ENCODE measurements around the gene MED12.

Gene MED12

GRCh38 chrX:71107245-71107644, 11.2 kb upstream of the MED12 start:
- no peak for DNase-seq (ENCODE audit: low read depth in 2 of 2, low spot score in 1 of 2)

GRCh38 chrX:71107762-71108360, 10.5 kb upstream of the MED12 start:
- DNase-seq (ENCODE audit: low read depth in 2 of 2, low spot score in 1 of 2), result no peak

GRCh38 chrX:71109051-71109450, 9.3 kb upstream of the MED12 start:
- no peak for DNase-seq (ENCODE audit: low read depth in 2 of 2, low spot score in 1 of 2)

GRCh38 chrX:71111141-71111843, 7.1 kb upstream of the MED12 start, which contains the start of gene IL2RG:
Gene IL2RG, minus strand, starts transcription at chrX:71111577. Its CDS starts 38 bp downstream, at chrX:71111539.
- peak; percentile 54 to 70 for DNase-seq (ENCODE audit: low read depth in 2 of 2, low spot score in 1 of 2)

- DNase-seq (ENCODE audit: low read depth in 2 of 2, low spot score in 1 of 2), result no peak
Observed at GRCh38 chrX:71111921-71112431, 6.4 kb upstream of the MED12 start.

GRCh38 chrX:71117358-71117757, 1.0 kb upstream of the MED12 start:
- no peak for DNase-seq (ENCODE audit: low read depth in 2 of 2, low spot score in 1 of 2)

- no peak for DNase-seq (ENCODE audit: low read depth in 2 of 2, low spot score in 1 of 2)
Observed at GRCh38 chrX:71118985-71119535, 664 bp downstream of the MED12 start.

GRCh38 chrX:71128166-71128833, 9.9 kb downstream of the MED12 start:
- no peak for DNase-seq (ENCODE audit: low read depth in 2 of 2, low spot score in 1 of 2)

- peak; percentile 52 to 55 for DNase-seq (ENCODE audit: low read depth in 2 of 2, low spot score in 1 of 2)
Observed at GRCh38 chrX:71128915-71129765, 10.7 kb downstream of the MED12 start.

- DNase-seq (ENCODE audit: low read depth in 2 of 2, low spot score in 1 of 2), result no peak
Observed at GRCh38 chrX:71131510-71131909, 13.1 kb downstream of the MED12 start.

- no peak for DNase-seq (ENCODE audit: low read depth in 2 of 2, low spot score in 1 of 2)
Observed at GRCh38 chrX:71140440-71140839, 22.0 kb downstream of the MED12 start.

GRCh38 chrX:71143508-71143907, 25.1 kb downstream of the MED12 start:
- no peak for DNase-seq (ENCODE audit: low read depth in 2 of 2, low spot score in 1 of 2)

GRCh38 chrX:71144651-71145050, 26.3 kb downstream of the MED12 start, which contains the start of gene NLGN3:
Gene NLGN3, plus strand, starts transcription at chrX:71144841. Its CDS starts 2,909 bp downstream, at chrX:71147750.
- no peak for DNase-seq (ENCODE audit: low read depth in 2 of 2, low spot score in 1 of 2)

GRCh38 chrX:71147496-71148277, 29.3 kb downstream of the MED12 start:
- DNase-seq (ENCODE audit: low read depth in 2 of 2, low spot score in 1 of 2), result no peak

GRCh38 chrX:71148278-71148663, 29.9 kb downstream of the MED12 start:
- DNase-seq (ENCODE audit: low read depth in 2 of 2, low spot score in 1 of 2), result no peak

GRCh38 chrX:71151366-71151765, 33.0 kb downstream of the MED12 start:
- DNase-seq (ENCODE audit: low read depth in 2 of 2, low spot score in 1 of 2), result no peak

- DNase-seq (ENCODE audit: low read depth in 2 of 2, low spot score in 1 of 2), result no peak
Observed at GRCh38 chrX:71154196-71154595, 35.8 kb downstream of the MED12 start.

- no peak for DNase-seq (ENCODE audit: low read depth in 2 of 2, low spot score in 1 of 2)
Observed at GRCh38 chrX:71154641-71155040, 36.2 kb downstream of the MED12 start.

GRCh38 chrX:71158603-71159002, 40.2 kb downstream of the MED12 start:
- no peak for DNase-seq (ENCODE audit: low read depth in 2 of 2, low spot score in 1 of 2)

- DNase-seq (ENCODE audit: low read depth in 2 of 2, low spot score in 1 of 2), result no peak
Observed at GRCh38 chrX:71159335-71159734, 40.9 kb downstream of the MED12 start.

Data from stimulated activated CD8-positive, alpha-beta memory T cell treated with anti-CD3 and anti-CD28 coated beads, Interleukin-4, amount 100 ng/mL, for 4 hours (primary cell).